ENCODE measurements around the gene TSPAN12. TPM values are rescaled to one million over a fixed set of nuclear protein-coding genes. Genes with fewer than 3 reads are reported as not detected.
A peak's percentile ranks its signal among the peaks of the same experiment; 100 is the strongest.

Gene TSPAN12
- total RNA-seq, 2 donors from 2014 or later, result 35.6 to 50.3 TPM

GRCh38 chr7:120792861-120793130 lies 65.1 kb downstream of the TSPAN12 start:
- H3K9me3 ChIP-seq (ENCODE audit: control insufficient read depth, low read length), result peaks cover 16% of the 10 kb centered on the region
- no peak overlapping the region for H3K9ac ChIP-seq (ENCODE audit: extremely low read depth, low read length, poor library complexity, severe bottlenecking)
- H3K4me3 Mint-ChIP-seq, result no peak overlapping the region
- TF ChIP-seq, protein P1, sequence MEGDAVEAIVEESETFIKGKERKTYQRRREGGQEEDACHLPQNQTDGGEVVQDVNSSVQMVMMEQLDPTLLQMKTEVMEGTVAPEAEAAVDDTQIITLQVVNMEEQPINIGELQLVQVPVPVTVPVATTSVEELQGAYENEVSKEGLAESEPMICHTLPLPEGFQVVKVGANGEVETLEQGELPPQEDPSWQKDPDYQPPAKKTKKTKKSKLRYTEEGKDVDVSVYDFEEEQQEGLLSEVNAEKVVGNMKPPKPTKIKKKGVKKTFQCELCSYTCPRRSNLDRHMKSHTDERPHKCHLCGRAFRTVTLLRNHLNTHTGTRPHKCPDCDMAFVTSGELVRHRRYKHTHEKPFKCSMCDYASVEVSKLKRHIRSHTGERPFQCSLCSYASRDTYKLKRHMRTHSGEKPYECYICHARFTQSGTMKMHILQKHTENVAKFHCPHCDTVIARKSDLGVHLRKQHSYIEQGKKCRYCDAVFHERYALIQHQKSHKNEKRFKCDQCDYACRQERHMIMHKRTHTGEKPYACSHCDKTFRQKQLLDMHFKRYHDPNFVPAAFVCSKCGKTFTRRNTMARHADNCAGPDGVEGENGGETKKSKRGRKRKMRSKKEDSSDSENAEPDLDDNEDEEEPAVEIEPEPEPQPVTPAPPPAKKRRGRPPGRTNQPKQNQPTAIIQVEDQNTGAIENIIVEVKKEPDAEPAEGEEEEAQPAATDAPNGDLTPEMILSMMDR (conservative IDR thresholded peaks at IDR 0.05), result no peak
- peaks cover 15% of the 10 kb centered on the region for H3K9me3 Mint-ChIP-seq
- WGBS, 2 experiments (ENCODE audit: insufficient coverage in 1 of 2, insufficient read length in 1 of 2), result 93 to 96% methylated on average over 2 of the region's 2 CpGs
- peaks cover 64% of the 10 kb centered on the region for H3K36me3 ChIP-seq (ENCODE audit: control insufficient read depth, insufficient read depth, low read length)
- no peaks in the 10 kb centered on the region for H3K27me3 Mint-ChIP-seq (ENCODE audit: insufficient read depth)
- peaks cover 3% of the 10 kb centered on the region for H3K4me1 ChIP-seq (ENCODE audit: control insufficient read depth, insufficient read depth, low read length)
- H3K36me3 Mint-ChIP-seq (ENCODE audit: low read depth), result peaks cover 46% of the 10 kb centered on the region
- H3K4me3 ChIP-seq (ENCODE audit: low read length), result no peak overlapping the region
- peaks cover 20% of the 10 kb centered on the region for H3K4me1 Mint-ChIP-seq
- H3K27ac ChIP-seq (ENCODE audit: low read depth, low read length), result no peak overlapping the region
- no peak for DNase-seq
- H3K27me3 ChIP-seq (ENCODE audit: control insufficient read depth, insufficient read depth, low read length, poor library complexity, severe bottlenecking), result no peaks in the 10 kb centered on the region
- H3K27ac Mint-ChIP-seq, result no peak overlapping the region

DNA sequence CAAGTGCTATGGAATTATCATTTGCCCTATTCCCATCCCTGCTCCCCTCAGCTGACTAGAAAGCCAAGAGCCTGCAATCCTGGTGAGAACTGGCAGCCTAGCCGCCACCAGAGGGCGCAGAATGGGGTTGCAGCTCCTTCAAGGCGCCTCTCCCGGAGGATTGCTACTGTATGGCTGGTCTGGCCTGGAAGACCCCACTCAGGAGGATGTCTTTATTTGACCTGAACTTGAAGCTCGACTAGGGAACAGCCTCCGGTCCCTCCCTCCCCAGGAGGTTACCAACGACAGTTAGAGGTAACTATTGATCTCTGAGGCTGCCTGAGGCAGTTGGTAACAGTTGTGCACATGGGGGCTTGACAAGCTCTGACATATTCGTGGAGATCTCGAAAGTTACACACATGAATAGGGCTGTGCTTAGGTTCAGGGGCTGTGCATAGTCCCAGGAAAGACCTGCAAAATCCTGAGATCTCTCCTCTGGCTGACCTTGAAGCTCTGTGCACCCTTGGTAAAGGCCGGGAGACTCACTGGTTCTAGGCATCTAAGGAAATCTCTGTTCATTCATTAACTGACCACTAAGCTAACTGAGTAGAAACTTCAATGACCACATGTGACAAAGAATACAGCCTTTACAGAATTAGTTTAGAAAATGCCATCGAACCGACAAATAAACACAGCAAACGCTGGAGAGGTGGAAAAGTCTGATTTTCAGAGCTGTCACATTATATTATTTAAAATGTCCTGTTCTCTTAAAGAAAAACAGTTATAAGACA lies 65.7 kb downstream of the TSPAN12 start:
- Mint-ChIP-seq H3K27me3 (ENCODE audit: insufficient read depth) (no peaks in the 10 kb centered on the region), H3K27ac (peak overlapping the region; percentile 14), H3K36me3 (ENCODE audit: low read depth) (peaks cover 41% of the 10 kb centered on the region), H3K9me3 (peaks cover 10% of the 10 kb centered on the region), H3K4me1 (peaks cover 16% of the 10 kb centered on the region), H3K4me3 (no peak overlapping the region)
- peaks cover 3% of the 10 kb centered on the region for H3K4me1 ChIP-seq (ENCODE audit: control insufficient read depth, insufficient read depth, low read length)
- no peak overlapping the region for H3K9ac ChIP-seq (ENCODE audit: extremely low read depth, low read length, poor library complexity, severe bottlenecking)
- H3K4me3 ChIP-seq (ENCODE audit: low read length), result no peak overlapping the region
- peaks cover 16% of the 10 kb centered on the region for H3K9me3 ChIP-seq (ENCODE audit: control insufficient read depth, low read length)
- no peak overlapping the region for H3K27ac ChIP-seq (ENCODE audit: low read depth, low read length)
- WGBS, 2 experiments (ENCODE audit: insufficient coverage in 1 of 2, insufficient read length in 1 of 2), result 41 to 50% methylated on average over 8 to 13 of the region's 13 CpGs
- TF ChIP-seq, protein P1 (conservative IDR thresholded peaks at IDR 0.05), result peak; percentile 97
- peaks cover 66% of the 10 kb centered on the region for H3K36me3 ChIP-seq (ENCODE audit: control insufficient read depth, insufficient read depth, low read length)
- no peaks in the 10 kb centered on the region for H3K27me3 ChIP-seq (ENCODE audit: control insufficient read depth, insufficient read depth, low read length, poor library complexity, severe bottlenecking)
- DNase-seq, result peak; percentile 95

DNA sequence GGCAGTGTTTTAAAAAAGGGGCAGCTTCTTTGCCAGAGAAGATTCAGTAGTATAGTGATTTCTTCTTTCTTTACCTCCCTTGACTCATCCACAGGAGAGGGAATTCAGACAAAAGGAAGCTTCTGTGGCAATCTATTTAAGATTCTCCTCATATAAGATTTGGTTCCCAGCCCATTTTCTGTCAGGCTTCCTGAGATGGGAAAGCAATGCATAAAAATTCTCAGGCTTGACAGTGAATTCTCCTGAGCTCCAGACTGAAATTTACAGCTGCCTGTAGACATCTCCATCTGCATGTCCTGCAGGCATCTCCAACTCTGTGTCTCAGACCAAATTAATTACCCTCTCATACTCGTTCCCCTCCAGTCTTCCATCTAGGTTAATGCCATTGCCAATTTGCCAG lies 72.8 kb downstream of the TSPAN12 start:
- Mint-ChIP-seq H3K9me3 (no peaks in the 10 kb centered on the region), H3K4me1 (peaks cover 18% of the 10 kb centered on the region)
- WGBS, 2 experiments (ENCODE audit: insufficient coverage in 1 of 2, insufficient read length in 1 of 2), result 77 to 100% methylated on average over 1 of the region's 1 CpG

More for the DNA sequence above, 72.8 kb downstream of the TSPAN12 start:
- Histone ChIP-seq H3K4me3 (ENCODE audit: low read length) (no peak overlapping the region), H3K9me3 (ENCODE audit: control insufficient read depth, low read length) (no peaks in the 10 kb centered on the region), H3K9ac (ENCODE audit: extremely low read depth, low read length, poor library complexity, severe bottlenecking) (no peak overlapping the region), H3K27ac (ENCODE audit: low read depth, low read length) (no peak overlapping the region), H3K27me3 (ENCODE audit: control insufficient read depth, insufficient read depth, low read length, poor library complexity, severe bottlenecking) (no peaks in the 10 kb centered on the region), H3K36me3 (ENCODE audit: control insufficient read depth, insufficient read depth, low read length) (peaks cover 25% of the 10 kb centered on the region), H3K4me1 (ENCODE audit: control insufficient read depth, insufficient read depth, low read length) (peaks cover 8% of the 10 kb centered on the region)
- Mint-ChIP-seq H3K4me3 (no peak overlapping the region), H3K27me3 (ENCODE audit: insufficient read depth) (no peaks in the 10 kb centered on the region), H3K27ac (peak overlapping the region; percentile 78), H3K36me3 (ENCODE audit: low read depth) (peaks cover 10% of the 10 kb centered on the region)
- no peak for DNase-seq
- TF ChIP-seq, protein P1 (conservative IDR thresholded peaks at IDR 0.05), result no peak

Measured in endodermal cell (in vitro differentiated cells).